Measurements from ENCODE around the gene PRPF40A. TPM values are rescaled to one million over a fixed set of nuclear protein-coding genes. Genes with fewer than 3 reads are reported as not detected.
"Not testable (repeated sequence)": the region's sequence is repeated elsewhere in the genome, so short reads cannot be mapped to it uniquely, and the experiment has no call there.

Gene PRPF40A
- total RNA-seq, 1 donor from 2014 or later: 33.8 TPM

- intact Hi-C loops (cut with micrococcal nuclease): no loop called here
- no peaks in the 10 kb centered on the region for H3K4me1 ChIP-seq
- H3K4me3 ChIP-seq: no peak overlapping the region
- TF ChIP-seq, protein P1, sequence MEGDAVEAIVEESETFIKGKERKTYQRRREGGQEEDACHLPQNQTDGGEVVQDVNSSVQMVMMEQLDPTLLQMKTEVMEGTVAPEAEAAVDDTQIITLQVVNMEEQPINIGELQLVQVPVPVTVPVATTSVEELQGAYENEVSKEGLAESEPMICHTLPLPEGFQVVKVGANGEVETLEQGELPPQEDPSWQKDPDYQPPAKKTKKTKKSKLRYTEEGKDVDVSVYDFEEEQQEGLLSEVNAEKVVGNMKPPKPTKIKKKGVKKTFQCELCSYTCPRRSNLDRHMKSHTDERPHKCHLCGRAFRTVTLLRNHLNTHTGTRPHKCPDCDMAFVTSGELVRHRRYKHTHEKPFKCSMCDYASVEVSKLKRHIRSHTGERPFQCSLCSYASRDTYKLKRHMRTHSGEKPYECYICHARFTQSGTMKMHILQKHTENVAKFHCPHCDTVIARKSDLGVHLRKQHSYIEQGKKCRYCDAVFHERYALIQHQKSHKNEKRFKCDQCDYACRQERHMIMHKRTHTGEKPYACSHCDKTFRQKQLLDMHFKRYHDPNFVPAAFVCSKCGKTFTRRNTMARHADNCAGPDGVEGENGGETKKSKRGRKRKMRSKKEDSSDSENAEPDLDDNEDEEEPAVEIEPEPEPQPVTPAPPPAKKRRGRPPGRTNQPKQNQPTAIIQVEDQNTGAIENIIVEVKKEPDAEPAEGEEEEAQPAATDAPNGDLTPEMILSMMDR (IDR thresholded peaks at IDR 0.05; ENCODE audit: borderline replicate concordance): no peak
- H3K27ac ChIP-seq (replicated peaks): no peak overlapping the region
- peaks cover 16% of the 10 kb centered on the region for H3K36me3 ChIP-seq
- no peaks in the 10 kb centered on the region for H3K27me3 ChIP-seq (ENCODE audit: low read depth)
- DNase-seq: no peak
- H3K9me3 ChIP-seq (replicated peaks): no peaks in the 10 kb centered on the region
These were observed 21.2 kb upstream of the PRPF40A start for GRCh38 chr2:152738438-152738837.

DNA sequence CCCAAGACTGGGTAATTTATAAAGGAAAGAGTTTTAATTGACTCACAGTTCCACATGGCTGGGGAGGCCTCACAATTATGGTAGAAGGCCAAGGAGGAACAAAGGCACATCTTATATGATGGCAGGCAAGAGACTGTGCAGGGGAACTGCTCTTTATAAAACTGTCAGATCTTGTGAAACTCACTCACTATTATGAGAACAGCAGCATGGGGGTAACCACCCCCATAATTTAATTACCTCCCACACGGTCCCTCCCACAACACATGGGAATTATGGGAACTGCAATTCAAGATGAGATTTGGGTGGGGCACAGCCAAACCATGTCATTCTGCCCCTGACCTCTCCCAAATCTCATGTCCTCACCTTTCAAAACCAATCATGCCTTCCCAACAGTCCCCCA is 20.2 kb upstream of the PRPF40A start:
- DNase-seq; intact Hi-C loops (cut with micrococcal nuclease); H3K4me3 ChIP-seq; H3K27me3 ChIP-seq (ENCODE audit: low read depth); H3K4me1 ChIP-seq; H3K27ac ChIP-seq (replicated peaks); H3K9me3 ChIP-seq (replicated peaks): not testable (repeated sequence)
- peaks cover 16% of the 10 kb centered on the region for H3K36me3 ChIP-seq

- intact Hi-C loops (cut with micrococcal nuclease): no loop called here
- Histone ChIP-seq H3K27ac (replicated peaks) (no peak overlapping the region), H3K4me1 (no peaks in the 10 kb centered on the region), H3K9me3 (replicated peaks) (no peaks in the 10 kb centered on the region), H3K36me3 (peaks cover 3% of the 10 kb centered on the region), H3K27me3 (ENCODE audit: low read depth) (no peaks in the 10 kb centered on the region), H3K4me3 (no peak overlapping the region)
- no peak for DNase-seq
- TF ChIP-seq, protein P1 (IDR thresholded peaks at IDR 0.05; ENCODE audit: borderline replicate concordance): no peak
These were observed 13.5 kb upstream of the PRPF40A start for GRCh38 chr2:152730591-152731333.

DNA sequence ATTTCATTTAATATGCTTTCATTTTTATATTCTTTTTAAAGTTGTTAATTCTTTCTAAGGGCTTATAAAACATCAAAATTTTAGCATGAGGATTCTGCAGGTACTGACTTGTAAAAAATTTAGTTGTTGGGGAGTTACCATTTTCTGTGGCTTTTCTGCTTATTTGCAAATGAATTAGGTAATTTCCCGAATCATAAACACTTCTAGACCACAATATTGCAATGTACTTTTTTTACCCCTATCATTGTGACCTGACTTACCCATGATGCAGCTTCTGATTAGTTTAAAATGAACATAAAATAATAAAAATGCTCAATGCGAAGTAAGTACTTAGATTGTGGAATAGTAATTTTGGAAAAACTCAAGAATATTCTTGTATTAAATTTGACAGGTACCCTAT is 12.6 kb upstream of the PRPF40A start:
- Histone ChIP-seq H3K27me3 (ENCODE audit: low read depth) (no peaks in the 10 kb centered on the region), H3K4me1 (no peaks in the 10 kb centered on the region), H3K27ac (replicated peaks) (no peak overlapping the region), H3K36me3 (peaks cover 3% of the 10 kb centered on the region), H3K9me3 (replicated peaks) (no peaks in the 10 kb centered on the region), H3K4me3 (no peak overlapping the region)
- TF ChIP-seq, protein P1 (IDR thresholded peaks at IDR 0.05; ENCODE audit: borderline replicate concordance): no peak
- no peak for DNase-seq
- intact Hi-C loops (cut with micrococcal nuclease): no loop called here

DNA sequence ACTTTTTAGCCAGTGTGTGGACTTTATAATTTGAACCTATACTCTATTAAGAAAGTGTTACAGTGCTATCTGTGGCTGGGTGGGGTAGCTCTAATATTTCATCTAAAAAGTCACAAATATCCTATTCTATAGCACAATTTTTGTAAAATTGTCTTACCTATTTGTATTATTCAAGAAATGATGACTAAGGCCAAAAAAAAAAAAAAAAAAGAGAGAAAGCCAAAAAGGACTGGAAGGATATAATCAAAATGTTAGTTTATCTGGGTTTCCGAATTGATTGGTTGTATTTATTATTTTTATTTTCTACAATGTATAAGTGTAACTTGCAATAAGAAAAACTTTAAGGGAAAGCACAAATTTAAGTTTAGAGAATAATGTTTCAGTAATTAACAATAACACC is 6.7 kb upstream of the PRPF40A start:
- Histone ChIP-seq H3K9me3 (replicated peaks) (no peaks in the 10 kb centered on the region), H3K4me3 (no peak overlapping the region), H3K4me1 (peaks cover 26% of the 10 kb centered on the region), H3K27ac (replicated peaks) (no peak overlapping the region), H3K36me3 (peaks cover 9% of the 10 kb centered on the region), H3K27me3 (ENCODE audit: low read depth) (no peaks in the 10 kb centered on the region)
- TF ChIP-seq, protein P1 (IDR thresholded peaks at IDR 0.05; ENCODE audit: borderline replicate concordance): no peak
- DNase-seq: no peak
- intact Hi-C loops (cut with micrococcal nuclease): no loop called here

GRCh38 chr2:152722639-152723038 is 5.4 kb upstream of the PRPF40A start:
- intact Hi-C loops (cut with micrococcal nuclease): not testable (repeated sequence)

More at GRCh38 chr2:152722639-152723038, 5.4 kb upstream of the PRPF40A start:
- not testable (repeated sequence) for DNase-seq; H3K9me3 ChIP-seq (replicated peaks); H3K4me3 ChIP-seq; H3K27me3 ChIP-seq (ENCODE audit: low read depth); H3K36me3 ChIP-seq; H3K27ac ChIP-seq (replicated peaks)
- H3K4me1 ChIP-seq: peaks cover 39% of the 10 kb centered on the region

Measured in left ventricle myocardium inferior (tissue), 1 donor.